Nephron (organoid): ENCODE measurements around the gene SIM1.
A peak's percentile ranks its signal among the peaks of the same experiment; 100 is the strongest.

Source experiments
- H3K27ac Mint-ChIP-seq, 3 experiments: 2 replicates each; pipeline ENCODE4 v1.8.0; 2020; ENCODE audit warnings: mixed read lengths in 3 of 3, mild to moderate bottlenecking in 2 of 3, moderate library complexity in 1 of 3
- H3K27me3 Mint-ChIP-seq: 2 replicates; pipeline ENCODE4 v1.8.0; 2021; ENCODE audit warnings: low read depth, mild to moderate bottlenecking, moderate library complexity, mixed read lengths
- H3K36me3 Mint-ChIP-seq: 2 replicates; pipeline ENCODE4 v1.8.0; 2020; ENCODE audit warnings: low read depth, mixed read lengths
- H3K4me1 Mint-ChIP-seq: 2 replicates; pipeline ENCODE4 v1.8.0; 2020; ENCODE audit warnings: mixed read lengths
- H3K4me3 Mint-ChIP-seq, 3 experiments: 2 replicates each; pipeline ENCODE4 v1.8.0; 2020; ENCODE audit warnings: mild to moderate bottlenecking in 3 of 3, mixed read lengths in 3 of 3, moderate library complexity in 2 of 3
- H3K9me3 Mint-ChIP-seq: 2 replicates; pipeline ENCODE4 v1.8.0; 2020; ENCODE audit warnings: mixed read lengths
- TF ChIP-seq, protein P1 (sequence below), 3 experiments: fragments of 200-600 bp; sonication (generic); IDR thresholded peaks; one replicate each; pipeline ENCODE4 v1.5.0; 2021; ENCODE audit warnings: antibody characterized with exemption in 3 of 3; ENCODE audit not compliant: unreplicated experiment in 3 of 3

The SIM1 gene

DNA sequence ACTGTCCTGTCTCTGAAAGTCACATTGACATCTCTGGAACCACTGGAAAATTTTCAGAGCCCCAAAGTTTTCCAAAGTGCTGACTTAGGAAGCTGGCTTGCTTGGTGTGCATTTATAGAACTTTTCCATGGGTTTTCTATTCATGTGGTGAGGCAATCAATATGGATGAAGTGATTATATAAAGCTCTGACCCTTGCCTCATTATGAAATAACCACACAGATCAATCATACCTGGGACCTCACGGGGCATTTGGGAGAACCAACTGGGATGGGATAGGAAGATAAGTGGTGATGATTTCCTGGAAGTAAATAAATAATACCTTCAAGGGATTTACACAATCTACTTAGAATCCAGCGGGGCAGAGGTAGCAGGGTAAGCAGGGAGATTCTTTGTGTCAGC is 22.9 kb upstream of the SIM1 start:
- H3K4me1 Mint-ChIP-seq, result peaks cover 27% of the 10 kb centered on the region
- H3K36me3 Mint-ChIP-seq, result peaks cover 4% of the 10 kb centered on the region
- H3K4me3 Mint-ChIP-seq, result no peak overlapping the region
- no peak overlapping the region for H3K27ac Mint-ChIP-seq
- H3K27me3 Mint-ChIP-seq, result peaks cover 17% of the 10 kb centered on the region
- peaks cover 5% of the 10 kb centered on the region for H3K9me3 Mint-ChIP-seq
- TF ChIP-seq, protein P1, sequence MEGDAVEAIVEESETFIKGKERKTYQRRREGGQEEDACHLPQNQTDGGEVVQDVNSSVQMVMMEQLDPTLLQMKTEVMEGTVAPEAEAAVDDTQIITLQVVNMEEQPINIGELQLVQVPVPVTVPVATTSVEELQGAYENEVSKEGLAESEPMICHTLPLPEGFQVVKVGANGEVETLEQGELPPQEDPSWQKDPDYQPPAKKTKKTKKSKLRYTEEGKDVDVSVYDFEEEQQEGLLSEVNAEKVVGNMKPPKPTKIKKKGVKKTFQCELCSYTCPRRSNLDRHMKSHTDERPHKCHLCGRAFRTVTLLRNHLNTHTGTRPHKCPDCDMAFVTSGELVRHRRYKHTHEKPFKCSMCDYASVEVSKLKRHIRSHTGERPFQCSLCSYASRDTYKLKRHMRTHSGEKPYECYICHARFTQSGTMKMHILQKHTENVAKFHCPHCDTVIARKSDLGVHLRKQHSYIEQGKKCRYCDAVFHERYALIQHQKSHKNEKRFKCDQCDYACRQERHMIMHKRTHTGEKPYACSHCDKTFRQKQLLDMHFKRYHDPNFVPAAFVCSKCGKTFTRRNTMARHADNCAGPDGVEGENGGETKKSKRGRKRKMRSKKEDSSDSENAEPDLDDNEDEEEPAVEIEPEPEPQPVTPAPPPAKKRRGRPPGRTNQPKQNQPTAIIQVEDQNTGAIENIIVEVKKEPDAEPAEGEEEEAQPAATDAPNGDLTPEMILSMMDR (IDR thresholded peaks at IDR 0.05; ENCODE audit: unreplicated experiment in 3 of 3), result no peak

DNA sequence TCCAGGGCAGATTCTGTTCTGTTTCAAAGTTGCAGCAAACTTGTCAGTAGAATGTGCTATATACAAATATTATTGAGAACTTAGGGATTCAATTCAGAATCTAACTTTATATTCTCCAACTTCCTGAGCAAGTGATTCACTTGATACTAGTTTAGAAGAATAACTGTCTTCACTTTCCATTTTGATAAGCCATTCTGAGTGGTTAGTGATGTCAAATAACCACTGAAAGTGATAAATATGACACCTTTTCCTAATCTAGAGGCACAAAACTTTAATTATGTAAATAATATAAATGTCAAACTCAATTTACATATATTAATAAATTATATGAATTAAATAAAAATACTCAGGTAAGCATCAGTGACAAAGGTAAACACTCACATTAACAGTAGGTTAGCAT is 20.5 kb upstream of the SIM1 start:
- H3K27me3 Mint-ChIP-seq, result peaks cover 22% of the 10 kb centered on the region
- H3K4me1 Mint-ChIP-seq, result peaks cover 27% of the 10 kb centered on the region
- TF ChIP-seq, protein P1 (IDR thresholded peaks at IDR 0.05; ENCODE audit: unreplicated experiment in 3 of 3), result no peak
- peaks cover 5% of the 10 kb centered on the region for H3K9me3 Mint-ChIP-seq
- peaks cover 4% of the 10 kb centered on the region for H3K36me3 Mint-ChIP-seq
- no peak overlapping the region for H3K27ac Mint-ChIP-seq
- H3K4me3 Mint-ChIP-seq, result no peak overlapping the region

DNA sequence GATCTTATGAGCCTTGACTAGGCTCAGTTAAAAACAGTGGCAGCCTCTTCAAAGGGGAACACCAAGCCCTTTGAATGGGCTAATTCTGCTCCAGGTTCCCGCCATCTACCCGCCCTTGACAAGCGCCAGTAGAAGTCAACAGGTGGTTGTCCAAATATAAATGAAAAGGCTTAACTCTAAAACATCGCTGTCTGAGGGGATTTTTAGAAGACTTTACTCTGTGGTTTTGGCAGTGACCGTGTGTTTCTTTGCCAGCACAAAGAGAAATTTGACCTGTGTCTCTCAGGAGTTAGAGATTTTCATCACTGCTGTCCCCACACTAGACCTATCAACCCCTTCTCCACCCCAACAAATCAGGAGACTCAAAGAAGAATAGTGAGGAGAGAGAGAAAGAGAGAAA is 19.8 kb upstream of the SIM1 start:
- TF ChIP-seq, protein P1 (IDR thresholded peaks at IDR 0.05; ENCODE audit: unreplicated experiment in 3 of 3), result no peak
- H3K27ac Mint-ChIP-seq, result peak overlapping the region in 2 of 3 experiments; percentile 12 to 13

GRCh38 chr6:100482698-100483097 is 18.0 kb upstream of the SIM1 start:
- Mint-ChIP-seq H3K27me3 (peaks cover 22% of the 10 kb centered on the region), H3K4me1 (peaks cover 12% of the 10 kb centered on the region), H3K36me3 (no peaks in the 10 kb centered on the region), H3K9me3 (no peaks in the 10 kb centered on the region), H3K4me3 (no peak overlapping the region), H3K27ac (no peak overlapping the region)
- TF ChIP-seq, protein P1 (IDR thresholded peaks at IDR 0.05; ENCODE audit: unreplicated experiment in 3 of 3), result no peak

More for the DNA sequence above, 19.8 kb upstream of the SIM1 start:
- H3K36me3 Mint-ChIP-seq, result peaks cover 3% of the 10 kb centered on the region
- H3K4me1 Mint-ChIP-seq, result peaks cover 25% of the 10 kb centered on the region
- peaks cover 19% of the 10 kb centered on the region for H3K27me3 Mint-ChIP-seq
- peaks cover 3% of the 10 kb centered on the region for H3K9me3 Mint-ChIP-seq
- peak overlapping the region in 1 of 3 experiments; percentile 27 for H3K4me3 Mint-ChIP-seq

- TF ChIP-seq, protein P1 (IDR thresholded peaks at IDR 0.05; ENCODE audit: unreplicated experiment in 3 of 3), result peak; percentile 77 to 79 (median 77)
- Mint-ChIP-seq H3K27ac (peak overlapping the region in 1 of 3 experiments; percentile 56), H3K4me1 (peaks cover 6% of the 10 kb centered on the region), H3K4me3 (no peak overlapping the region), H3K36me3 (no peaks in the 10 kb centered on the region), H3K9me3 (no peaks in the 10 kb centered on the region), H3K27me3 (peaks cover 32% of the 10 kb centered on the region)
Observed at GRCh38 chr6:100479179-100480035, 14.7 kb upstream of the SIM1 start.
